Activated CD4-positive, alpha-beta T cell treated with anti-CD3 and anti-CD28 coated beads for 36 hours (primary cell): ENCODE measurements around the gene ARHGAP15. TPM values are rescaled to one million over a fixed set of nuclear protein-coding genes. Genes with fewer than 3 reads are reported as not detected.
A peak's percentile ranks its signal among the peaks of the same experiment; 100 is the strongest.

Experiments
- ATAC-seq: fragments of 200-7000 bp; cut with Tn5 transposase; one replicate; pipeline ENCODE4 v1.10.0; 2021; ENCODE audit warnings: mild to moderate bottlenecking, moderate library complexity
- CTCF ChIA-PET: fragments of 350-600 bp; sonication (Branson Sonifier 250); formaldehyde crosslinking; loops from one replicate; lab custom pipeline; 2021; ENCODE audit warnings: antibody characterized with exemption; lab: Charles Lee
- POLR2A ChIA-PET: fragments of 350-600 bp; sonication (Branson Sonifier 250); formaldehyde crosslinking; loops from one replicate; lab custom pipeline; 2021; ENCODE audit warnings: antibody characterized with exemption, inconsistent platforms; lab: Charles Lee
- DNase-seq: peaks from one replicate; pipeline ENCODE4 v3.0.0-alpha.2; 2020
- H3K27ac Mint-ChIP-seq: one replicate; pipeline ENCODE4 v1.8.0; 2021; ENCODE audit warnings: mixed read lengths
- H3K27me3 Mint-ChIP-seq: one replicate; pipeline ENCODE4 v1.8.0; 2021; ENCODE audit warnings: mixed read lengths
- H3K36me3 Mint-ChIP-seq: one replicate; pipeline ENCODE4 v1.8.0; 2021; ENCODE audit warnings: low read depth, mixed read lengths
- H3K4me1 Mint-ChIP-seq: one replicate; pipeline ENCODE4 v1.8.0; 2021; ENCODE audit warnings: mixed read lengths
- H3K4me3 Mint-ChIP-seq: one replicate; pipeline ENCODE4 v1.8.0; 2021; ENCODE audit warnings: mild to moderate bottlenecking, moderate library complexity, mixed read lengths
- H3K9me3 Mint-ChIP-seq: one replicate; pipeline ENCODE4 v1.8.0; 2021; ENCODE audit warnings: low read depth, mixed read lengths
- intact Hi-C, 2 experiments: fragments of 100-400 bp; cut with DNase I in 1 of 2; cut with micrococcal nuclease in 1 of 2; formaldehyde crosslinking; loops; one replicate each; pipeline versions ENCODE4 v1.14.2 to v1.15.1; 2022 to 2024; cut with DNase I, micrococcal nuclease
- total RNA-seq, 2 experiments: library from RNA; stranded (reverse); gene quantifications; one replicate each; pipeline ENCODE4 v1.2.3, GENCODE V29; 2021

The ARHGAP15 gene
- total RNA-seq, 2 experiments from 2014 or later = 62.6 to 64.3 TPM

DNA sequence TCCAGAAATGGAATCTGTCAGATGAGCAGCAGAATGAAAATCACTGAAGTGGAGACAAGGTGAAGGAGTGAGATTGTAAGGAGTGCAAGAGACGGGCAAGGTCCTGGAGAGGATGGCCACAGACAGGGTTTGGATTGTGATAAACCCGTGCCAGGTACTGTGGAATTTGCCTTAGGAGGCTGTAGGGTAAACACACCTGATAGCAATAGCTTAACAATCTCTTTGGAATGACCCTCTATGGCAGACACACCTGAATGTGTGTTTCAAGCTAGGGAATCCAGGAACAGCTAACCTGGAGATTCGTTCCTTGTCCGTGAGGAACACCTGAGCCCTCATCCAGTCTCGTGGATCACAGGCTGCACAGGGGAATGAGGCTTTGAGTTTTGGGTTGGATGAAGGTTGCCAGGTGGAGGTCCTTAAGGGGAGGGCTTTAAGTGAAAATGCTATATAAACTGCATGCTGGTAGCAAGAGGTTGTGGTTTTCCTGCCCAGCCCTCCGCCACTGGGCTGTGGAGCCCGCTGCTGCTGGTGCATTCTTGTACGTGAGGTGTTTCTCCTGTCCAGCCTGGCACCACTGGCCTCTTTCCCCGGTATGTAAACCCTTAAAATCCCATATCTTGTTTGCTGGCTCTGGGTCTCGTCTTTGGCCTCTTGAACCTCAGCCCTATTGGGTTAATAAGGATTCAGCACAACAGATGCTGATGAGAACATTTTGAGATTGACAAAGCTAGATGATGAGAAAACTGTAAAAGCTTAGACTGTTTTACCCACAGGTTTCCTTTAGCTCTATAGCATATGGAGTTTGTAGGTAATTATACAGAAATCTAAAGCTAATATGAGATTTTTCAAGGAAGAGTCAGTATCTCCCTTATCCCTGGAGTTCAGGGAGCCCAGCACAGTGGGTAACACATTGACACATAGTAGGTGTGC, 117.9 kb downstream of the ARHGAP15 start:
- H3K4me1 Mint-ChIP-seq = peaks cover 24% of the 10 kb centered on the region
- intact Hi-C loops = no loop called here
- ATAC-seq = no peak

DNA sequence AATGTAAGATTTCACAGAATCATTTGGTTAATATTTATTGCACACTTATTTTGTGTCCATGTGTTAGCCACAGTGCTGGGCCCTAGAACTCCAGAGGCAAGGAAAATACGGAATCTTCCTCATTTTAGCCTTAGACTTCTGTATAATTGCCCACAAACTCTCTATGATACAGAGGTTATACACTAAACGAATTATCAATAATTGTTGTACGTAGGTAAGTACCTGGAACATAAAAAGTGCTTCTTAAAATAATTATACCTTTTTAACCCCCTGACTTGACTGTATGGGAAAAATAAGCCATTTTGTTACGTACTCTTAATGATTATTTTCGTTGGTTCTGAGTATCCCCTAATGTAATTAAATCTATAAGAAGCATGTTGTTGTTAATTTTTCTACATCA, 119.4 kb downstream of the ARHGAP15 start:
- no peak for ATAC-seq
- POLR2A ChIA-PET = no interaction called here
- Mint-ChIP-seq H3K36me3 (peaks cover 15% of the 10 kb centered on the region), H3K27me3 (no peaks in the 10 kb centered on the region), H3K27ac (peak overlapping the region; percentile 57), H3K4me1 (peaks cover 36% of the 10 kb centered on the region), H3K9me3 (no peaks in the 10 kb centered on the region), H3K4me3 (no peak overlapping the region)
- intact Hi-C loops = no loop called here
- no peak for DNase-seq
- CTCF ChIA-PET = interaction anchor here (0.9 to 3.0 kb wide), 3 partner anchors 8 to 20 kb away, joined by 3 to 17 read pairs (median 4); no protein-coding TSS in a partner anchor

More for the DNA sequence above, 117.9 kb downstream of the ARHGAP15 start:
- Mint-ChIP-seq H3K4me3 (peak overlapping the region; percentile 4), H3K27ac (peak overlapping the region; percentile 15), H3K27me3 (no peaks in the 10 kb centered on the region), H3K9me3 (no peaks in the 10 kb centered on the region), H3K36me3 (peaks cover 12% of the 10 kb centered on the region)
- ChIA-PET POLR2A (no interaction called here), CTCF (interaction anchor here (0.6 to 3.0 kb wide), 11 partner anchors 8 to 136 kb away, joined by 3 to 17 read pairs (median 3); no protein-coding TSS in a partner anchor)
- peak; percentile 33 for DNase-seq

DNA sequence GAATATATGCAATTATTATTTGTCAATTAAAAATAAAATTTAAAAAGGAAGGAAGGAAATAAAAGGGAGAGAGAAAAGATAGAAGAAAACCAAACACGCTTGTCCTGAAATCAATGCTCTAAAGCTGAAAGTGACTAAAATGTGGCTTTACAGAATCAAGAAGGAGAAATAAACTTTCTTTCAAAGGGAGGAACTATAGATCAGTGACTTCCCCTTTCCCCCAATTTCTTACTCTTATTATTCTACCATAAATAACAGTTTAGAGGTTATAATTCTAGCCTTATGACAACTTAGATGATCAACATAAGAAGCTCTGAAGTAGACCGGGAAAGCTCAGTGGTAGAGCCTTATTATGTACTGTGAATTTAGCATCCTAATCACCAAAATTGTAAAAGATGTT, 122.5 kb downstream of the ARHGAP15 start:
- ChIA-PET CTCF (interaction anchor here (0.6 to 1.8 kb wide), 9 partner anchors 11 to 143 kb away, joined by 3 to 11 read pairs (median 4); no protein-coding TSS in a partner anchor), POLR2A (no interaction called here)
- Mint-ChIP-seq H3K4me3 (no peak overlapping the region), H3K4me1 (peaks cover 60% of the 10 kb centered on the region), H3K36me3 (peaks cover 17% of the 10 kb centered on the region), H3K9me3 (no peaks in the 10 kb centered on the region), H3K27ac (peak overlapping the region; percentile 49), H3K27me3 (no peaks in the 10 kb centered on the region)
- intact Hi-C loops = loop anchor here (2.0 kb wide), 1 partner anchor 25 kb away; no protein-coding TSS in a partner anchor
- no peak for DNase-seq
- ATAC-seq = no peak

DNA sequence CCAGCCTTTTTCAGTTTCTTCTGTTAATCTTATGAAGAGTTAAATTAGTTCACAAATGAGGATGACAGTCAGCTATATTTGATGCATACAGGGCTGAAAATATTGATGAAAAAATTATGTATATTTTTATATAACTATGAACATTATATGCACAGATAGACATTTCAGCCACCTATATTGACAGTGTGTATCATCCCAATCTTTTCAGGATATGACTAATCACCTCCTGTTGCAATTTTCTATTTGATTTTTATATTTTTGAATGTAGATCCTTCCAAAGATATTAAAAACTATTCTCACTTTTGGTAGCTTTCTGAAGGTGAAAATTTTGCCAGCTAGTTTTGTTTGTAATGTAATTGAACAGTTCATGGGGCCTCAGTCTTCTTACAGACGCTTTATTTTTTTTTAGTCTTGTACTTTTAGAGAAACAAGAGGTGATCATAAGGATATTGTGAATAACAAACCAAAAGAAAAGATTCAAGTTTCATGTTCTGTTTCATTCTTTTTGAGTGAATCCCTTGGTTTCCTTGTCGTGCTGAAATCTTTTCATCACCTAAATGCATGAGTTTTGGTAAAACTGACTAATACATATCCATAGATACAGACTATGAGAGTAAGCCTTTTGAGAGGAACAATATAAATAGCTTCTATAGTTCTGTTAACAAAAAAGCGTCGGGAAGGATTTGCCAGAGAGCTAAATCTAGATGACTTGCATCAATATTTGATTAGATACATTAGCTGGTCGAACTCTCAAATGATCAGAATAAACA, 123.1 kb downstream of the ARHGAP15 start:
- peak overlapping the region; percentile 76 for H3K27ac Mint-ChIP-seq
- peak overlapping the region; percentile 49 for H3K4me3 Mint-ChIP-seq
- peaks cover 65% of the 10 kb centered on the region for H3K4me1 Mint-ChIP-seq
- no peaks in the 10 kb centered on the region for H3K9me3 Mint-ChIP-seq
- peaks cover 17% of the 10 kb centered on the region for H3K36me3 Mint-ChIP-seq
- POLR2A ChIA-PET = no interaction called here
- intact Hi-C loops = loop anchor here in 1 of 2 experiments (2.0 kb wide), 1 partner anchor 26 kb away; no protein-coding TSS in a partner anchor
- no peaks in the 10 kb centered on the region for H3K27me3 Mint-ChIP-seq
- CTCF ChIA-PET = interaction anchor here (0.7 to 1.8 kb wide), 13 partner anchors 9 to 143 kb away, joined by 3 to 11 read pairs (median 4); no protein-coding TSS in a partner anchor
- ATAC-seq (peak; percentile 46), DNase-seq (no peak)

DNA sequence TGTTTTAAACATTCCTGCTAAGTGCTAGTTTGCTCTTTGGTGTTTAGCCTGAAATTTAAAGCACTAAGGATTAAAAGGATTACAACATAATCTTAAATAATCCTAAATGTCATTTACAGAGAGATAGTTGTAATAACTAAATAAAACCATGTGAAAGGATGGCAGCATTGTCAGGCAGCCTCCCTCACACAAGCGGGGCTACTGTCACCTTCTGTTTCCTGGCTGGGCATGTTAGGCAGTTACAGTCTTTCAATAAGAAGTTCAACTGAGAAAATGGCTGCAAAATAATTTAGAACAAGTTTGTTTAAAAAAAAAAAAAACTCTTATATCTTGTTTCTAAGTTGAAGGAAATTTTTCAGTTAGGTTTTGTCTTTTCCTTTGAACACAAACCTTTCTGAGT, 124.9 kb downstream of the ARHGAP15 start:
- peaks cover 72% of the 10 kb centered on the region for H3K4me1 Mint-ChIP-seq
- ATAC-seq = no peak
- intact Hi-C loops = no loop called here

DNA sequence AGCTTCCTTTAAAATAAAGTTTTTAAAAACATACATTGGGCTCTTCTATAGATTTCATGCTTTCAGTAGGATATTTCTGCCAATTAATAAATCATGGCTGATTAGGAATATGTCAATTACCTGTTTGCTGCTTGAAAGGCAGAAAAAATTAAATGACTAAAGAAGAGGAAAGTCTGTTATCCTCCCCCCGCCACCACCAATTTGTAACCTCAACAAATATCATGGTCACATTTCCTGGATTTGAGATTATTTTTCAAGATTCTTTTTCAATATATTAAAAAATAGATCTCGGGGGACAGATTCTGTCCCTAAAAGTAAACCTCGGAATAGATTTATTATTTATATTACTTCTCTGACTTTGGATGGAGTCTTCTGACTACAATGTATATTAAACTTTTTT, 125.9 kb downstream of the ARHGAP15 start:
- peaks cover 15% of the 10 kb centered on the region for H3K36me3 Mint-ChIP-seq
- H3K27ac Mint-ChIP-seq = peak overlapping the region; percentile 69
- ChIA-PET POLR2A (no interaction called here), CTCF (interaction anchor here (0.7 to 8.6 kb wide), 6 partner anchors 8 to 125 kb away, joined by 3 to 125 read pairs (median 5); partner anchors contain the start of gene ARHGAP15)
- DNase-seq (no peak), ATAC-seq (no peak)
- peaks cover 76% of the 10 kb centered on the region for H3K4me1 Mint-ChIP-seq
- H3K9me3 Mint-ChIP-seq = no peaks in the 10 kb centered on the region
- no peak overlapping the region for H3K4me3 Mint-ChIP-seq
- H3K27me3 Mint-ChIP-seq = no peaks in the 10 kb centered on the region
- intact Hi-C loops = no loop called here

More for the DNA sequence above, 124.9 kb downstream of the ARHGAP15 start:
- Mint-ChIP-seq H3K4me3 (peak overlapping the region; percentile 21), H3K36me3 (peaks cover 15% of the 10 kb centered on the region), H3K27ac (peak overlapping the region; percentile 70), H3K27me3 (no peaks in the 10 kb centered on the region), H3K9me3 (no peaks in the 10 kb centered on the region)
- ChIA-PET POLR2A (no interaction called here), CTCF (interaction anchor here (1.5 kb wide), 1 partner anchor 32 kb away, joined by 7 read pairs; no protein-coding TSS in a partner anchor)
- DNase-seq = peak; percentile 51

DNA sequence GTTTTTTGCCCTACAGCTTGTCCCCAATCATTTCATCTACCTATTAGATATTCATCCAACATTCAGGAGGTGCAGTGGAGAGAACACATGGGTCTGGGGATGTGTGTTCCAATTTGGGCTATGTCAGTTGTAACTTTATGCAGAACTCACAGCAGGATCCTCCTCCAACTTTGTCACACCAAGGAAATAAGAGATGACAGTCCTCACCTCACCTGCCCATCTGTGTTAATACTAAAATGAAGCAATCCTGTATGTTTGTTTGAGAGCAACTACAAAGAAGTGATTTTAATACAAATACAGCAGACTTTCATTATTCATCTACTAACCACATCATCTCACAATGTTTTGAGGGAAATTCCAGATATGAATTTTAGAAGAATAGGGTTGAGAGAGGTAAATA, 126.7 kb downstream of the ARHGAP15 start:
- ATAC-seq (peak; percentile 47), DNase-seq (peak; percentile 28)
- peak overlapping the region; percentile 66 for H3K4me3 Mint-ChIP-seq
- peak overlapping the region; percentile 93 for H3K27ac Mint-ChIP-seq
- no peaks in the 10 kb centered on the region for H3K9me3 Mint-ChIP-seq
- ChIA-PET POLR2A (no interaction called here), CTCF (interaction anchor here (0.7 to 8.6 kb wide), 7 partner anchors 8 to 145 kb away, joined by 3 to 125 read pairs (median 7); partner anchors contain the start of gene ARHGAP15)
- no peaks in the 10 kb centered on the region for H3K27me3 Mint-ChIP-seq
- peaks cover 9% of the 10 kb centered on the region for H3K36me3 Mint-ChIP-seq
- H3K4me1 Mint-ChIP-seq = peaks cover 76% of the 10 kb centered on the region
- intact Hi-C loops = no loop called here

DNA sequence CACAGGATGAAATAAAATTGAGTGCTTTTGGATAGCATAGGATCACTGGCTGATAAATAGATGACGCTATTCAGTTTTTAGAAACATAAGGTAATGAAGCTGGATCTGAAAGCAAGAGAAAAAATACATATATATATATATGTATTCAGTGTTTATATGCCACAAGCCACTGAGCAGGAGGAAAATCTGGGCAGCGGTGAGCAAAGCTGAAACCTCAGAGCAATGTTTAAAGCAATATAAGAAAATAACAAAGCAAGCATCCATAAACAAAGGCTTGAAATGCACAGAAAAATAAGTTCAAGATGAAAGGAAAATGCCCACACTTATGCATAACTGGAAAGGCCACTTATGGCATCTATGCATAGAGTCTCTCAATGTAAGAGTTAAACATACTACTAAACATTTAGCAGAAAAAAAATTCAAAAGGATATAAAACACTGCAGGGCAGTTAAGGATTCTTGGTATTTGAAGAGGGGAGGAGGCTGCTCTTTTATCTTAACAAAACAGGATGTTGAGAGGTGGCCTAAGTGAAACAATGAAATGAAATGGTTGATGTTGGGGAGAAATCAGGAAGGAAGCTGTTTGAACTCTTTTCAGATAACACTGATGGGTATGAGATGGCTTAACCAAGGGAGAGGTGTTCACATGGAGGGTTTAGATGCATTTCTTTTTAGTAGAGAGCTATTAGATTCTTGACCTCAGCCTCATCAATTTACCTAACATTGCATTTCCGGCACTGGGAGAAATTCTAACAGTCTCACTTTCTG, 129.1 kb downstream of the ARHGAP15 start:
- ATAC-seq = peak; percentile 3

DNA sequence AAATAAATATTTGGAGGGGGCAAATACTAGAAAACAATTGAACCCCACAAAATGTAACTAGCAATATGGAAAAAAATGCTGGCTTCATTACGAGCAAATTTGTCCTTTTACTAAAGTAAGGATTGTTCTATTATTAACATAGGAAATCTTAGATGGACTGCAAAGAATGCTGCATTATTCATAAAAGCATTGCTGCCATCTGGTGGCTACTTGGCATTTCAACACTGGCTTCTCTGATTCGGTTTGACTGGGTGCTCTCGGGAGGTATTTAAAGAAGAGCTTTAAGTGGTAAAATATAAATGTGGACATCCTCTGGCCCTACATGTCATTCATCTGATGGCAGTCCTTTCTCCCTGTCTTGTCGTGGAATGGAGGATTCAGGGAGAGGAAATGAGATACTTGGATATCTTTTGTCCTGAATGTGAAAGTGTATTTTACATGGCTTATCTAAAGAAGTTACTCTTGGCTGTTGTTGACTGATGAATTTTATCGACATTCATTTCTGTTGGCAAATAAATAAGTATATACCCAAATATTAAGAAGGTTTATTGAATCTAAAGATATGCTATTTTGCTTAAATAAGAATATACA, 130.2 kb downstream of the ARHGAP15 start:
- peak overlapping the region; percentile 53 for H3K4me3 Mint-ChIP-seq
- H3K9me3 Mint-ChIP-seq = no peaks in the 10 kb centered on the region
- peaks cover 18% of the 10 kb centered on the region for H3K36me3 Mint-ChIP-seq
- H3K27me3 Mint-ChIP-seq = no peaks in the 10 kb centered on the region
- DNase-seq (peak; percentile 81), ATAC-seq (no peak)
- intact Hi-C loops = loop anchor here (1.0 to 2.0 kb wide), 7 partner anchors 37 to 225 kb away; partner anchors contain the start of gene ARHGAP15 (in 2 of the 2)
- ChIA-PET POLR2A (no interaction called here), CTCF (interaction anchor here (0.6 to 8.6 kb wide), 43 partner anchors 9 to 507 kb away, joined by 3 to 125 read pairs (median 7); partner anchors contain the start of gene ARHGAP15)
- H3K4me1 Mint-ChIP-seq = peaks cover 78% of the 10 kb centered on the region
- H3K27ac Mint-ChIP-seq = peak overlapping the region; percentile 72

More for the DNA sequence above, 129.1 kb downstream of the ARHGAP15 start:
- Mint-ChIP-seq H3K9me3 (no peaks in the 10 kb centered on the region), H3K27me3 (no peaks in the 10 kb centered on the region), H3K27ac (peak overlapping the region; percentile 91), H3K36me3 (peaks cover 14% of the 10 kb centered on the region), H3K4me3 (peak overlapping the region; percentile 53), H3K4me1 (peaks cover 79% of the 10 kb centered on the region)
- intact Hi-C loops = loop anchor here (1.0 to 2.0 kb wide), 3 partner anchors 36 to 130 kb away; partner anchors contain the start of gene ARHGAP15 (in 1 of the 2)
- ChIA-PET CTCF (interaction anchor here (0.6 to 8.6 kb wide), 40 partner anchors 8 to 1222 kb away, joined by 3 to 125 read pairs (median 7); partner anchors contain the start of gene ARHGAP15), POLR2A (interaction anchor here (0.6 kb wide), 1 partner anchor 77 kb away, joined by 4 read pairs; no protein-coding TSS in a partner anchor)
- peak; percentile 24 for DNase-seq
